Loucy (cell line): ENCODE data around the gene SORCS1.

ENCODE experiments used
- H2AFZ ChIP-seq: fragments of 200-600 bp; sonication (generic); 2 replicates; pipeline ENCODE4 v1.6.0; 2016; ENCODE audit warnings: antibody characterized with exemption, mild to moderate bottlenecking, low read length, moderate library complexity
- H3F3A ChIP-seq: fragments of 200-600 bp; 2 replicates; pipeline ENCODE4 v1.6.0; 2016; ENCODE audit warnings: antibody characterized with exemption, low read depth, mild to moderate bottlenecking
- H3K27me3 ChIP-seq: fragments of 200-600 bp; sonication (generic); 2 replicates; pipeline ENCODE4 v1.6.1; 2014; ENCODE audit warnings: low read length, mild to moderate bottlenecking; ENCODE audit not compliant: insufficient read depth, poor library complexity, severe bottlenecking
- H3K36me3 ChIP-seq: fragments of 200-600 bp; sonication (generic); 2 replicates; pipeline ENCODE4 v1.6.1; 2016; ENCODE audit warnings: low read length; ENCODE audit not compliant: insufficient read depth
- H3K4me1 ChIP-seq: fragments of 200-600 bp; sonication (generic); 2 replicates; pipeline ENCODE4 v1.5.1; 2014; ENCODE audit warnings: low read length, mild to moderate bottlenecking; ENCODE audit not compliant: insufficient read depth, poor library complexity, severe bottlenecking
- H3K4me2 ChIP-seq: fragments of 200-600 bp; sonication (generic); 2 replicates; pipeline ENCODE4 v1.6.0; 2014; ENCODE audit warnings: antibody characterized with exemption, low read length, low read depth, mild to moderate bottlenecking; ENCODE audit not compliant: poor library complexity, severe bottlenecking
- H3K4me3 ChIP-seq: fragments of 200-600 bp; sonication (generic); 2 replicates; pipeline ENCODE4 v1.5.1; 2014; ENCODE audit warnings: low read length, mild to moderate bottlenecking, mixed read lengths; ENCODE audit not compliant: poor library complexity, severe bottlenecking
- H3K79me2 ChIP-seq: fragments of 200-600 bp; sonication (generic); 2 replicates; pipeline ENCODE4 v1.6.1; 2014; ENCODE audit warnings: low read length; ENCODE audit not compliant: insufficient read depth
- H3K9ac ChIP-seq: fragments of 200-600 bp; sonication (generic); 2 replicates; pipeline ENCODE4 v1.6.0; 2014; ENCODE audit warnings: mild to moderate bottlenecking, low read depth, low read length, moderate library complexity; ENCODE audit not compliant: poor library complexity, severe bottlenecking
- H3K9me2 ChIP-seq: fragments of 200-600 bp; sonication (generic); replicated peaks from 2 replicates; pipeline ENCODE4 v1.6.1; 2016; ENCODE audit warnings: low read depth, low read length, mixed read lengths
- H3K9me3 ChIP-seq: fragments of 200-600 bp; sonication (generic); 2 replicates; pipeline ENCODE4 v1.6.1; 2014; ENCODE audit warnings: mild to moderate bottlenecking, antibody characterized with exemption, low read length, low read depth; ENCODE audit not compliant: insufficient read depth
- H4K20me1 ChIP-seq: fragments of 200-600 bp; sonication (generic); 2 replicates; pipeline ENCODE4 v1.6.0; 2014; ENCODE audit warnings: antibody characterized with exemption, low read length, mild to moderate bottlenecking; ENCODE audit not compliant: insufficient read depth, poor library complexity, severe bottlenecking
- EZH2phosphoT487 ChIP-seq: fragments of 200-600 bp; IDR thresholded peaks from 2 replicates; pipeline ENCODE4 v1.6.1; 2018; ENCODE audit warnings: antibody characterized with exemption, mild to moderate bottlenecking, moderate library complexity, borderline replicate concordance
- TF ChIP-seq, protein P1 (sequence below): fragments of 200-600 bp; sonication (generic); conservative IDR thresholded peaks from 2 replicates; pipeline ENCODE4 v1.5.1; 2014; ENCODE audit warnings: mild to moderate bottlenecking, antibody characterized with exemption, low read length

Gene SORCS1

DNA sequence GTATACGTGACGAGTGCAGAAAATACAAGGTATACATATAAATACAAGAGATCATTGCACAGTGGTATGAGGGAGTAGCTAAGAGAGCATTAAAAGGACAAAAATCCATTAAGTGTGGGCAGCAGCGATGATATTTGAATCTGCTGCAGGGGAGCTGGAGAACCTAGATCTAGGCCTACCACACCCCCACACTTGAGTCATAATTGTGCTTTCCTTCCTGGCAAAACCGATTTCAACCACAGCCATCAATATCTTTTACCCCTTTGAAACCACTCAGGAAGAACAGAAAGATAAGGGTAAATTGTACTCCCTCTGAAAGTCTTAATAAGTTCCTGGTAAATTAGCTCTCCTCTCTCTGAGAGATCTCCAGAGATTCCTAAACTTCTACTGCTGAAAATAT is 345.0 kb downstream of the SORCS1 start:
- no peaks in the 10 kb centered on the region for H3K9me2 ChIP-seq
- no peaks in the 10 kb centered on the region for H4K20me1 ChIP-seq
- H3K27me3 ChIP-seq, result no peaks in the 10 kb centered on the region
- H3K79me2 ChIP-seq, result no peaks in the 10 kb centered on the region
- peaks cover 14% of the 10 kb centered on the region for H3F3A ChIP-seq
- H3K9ac ChIP-seq, result peak overlapping the region; percentile 55
- peak; percentile 7; the same call in 1 of the 2 replicates for TF ChIP-seq EZH2phosphoT487
- TF ChIP-seq, protein P1, sequence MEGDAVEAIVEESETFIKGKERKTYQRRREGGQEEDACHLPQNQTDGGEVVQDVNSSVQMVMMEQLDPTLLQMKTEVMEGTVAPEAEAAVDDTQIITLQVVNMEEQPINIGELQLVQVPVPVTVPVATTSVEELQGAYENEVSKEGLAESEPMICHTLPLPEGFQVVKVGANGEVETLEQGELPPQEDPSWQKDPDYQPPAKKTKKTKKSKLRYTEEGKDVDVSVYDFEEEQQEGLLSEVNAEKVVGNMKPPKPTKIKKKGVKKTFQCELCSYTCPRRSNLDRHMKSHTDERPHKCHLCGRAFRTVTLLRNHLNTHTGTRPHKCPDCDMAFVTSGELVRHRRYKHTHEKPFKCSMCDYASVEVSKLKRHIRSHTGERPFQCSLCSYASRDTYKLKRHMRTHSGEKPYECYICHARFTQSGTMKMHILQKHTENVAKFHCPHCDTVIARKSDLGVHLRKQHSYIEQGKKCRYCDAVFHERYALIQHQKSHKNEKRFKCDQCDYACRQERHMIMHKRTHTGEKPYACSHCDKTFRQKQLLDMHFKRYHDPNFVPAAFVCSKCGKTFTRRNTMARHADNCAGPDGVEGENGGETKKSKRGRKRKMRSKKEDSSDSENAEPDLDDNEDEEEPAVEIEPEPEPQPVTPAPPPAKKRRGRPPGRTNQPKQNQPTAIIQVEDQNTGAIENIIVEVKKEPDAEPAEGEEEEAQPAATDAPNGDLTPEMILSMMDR, result no peak
- H3K36me3 ChIP-seq, result no peaks in the 10 kb centered on the region
- no peak overlapping the region for H2AFZ ChIP-seq
- H3K9me3 ChIP-seq, result no peaks in the 10 kb centered on the region
- H3K4me2 ChIP-seq, result peak overlapping the region; percentile 80
- H3K4me1 ChIP-seq, result peaks cover 65% of the 10 kb centered on the region
- peak overlapping the region; percentile 59 for H3K4me3 ChIP-seq

DNA sequence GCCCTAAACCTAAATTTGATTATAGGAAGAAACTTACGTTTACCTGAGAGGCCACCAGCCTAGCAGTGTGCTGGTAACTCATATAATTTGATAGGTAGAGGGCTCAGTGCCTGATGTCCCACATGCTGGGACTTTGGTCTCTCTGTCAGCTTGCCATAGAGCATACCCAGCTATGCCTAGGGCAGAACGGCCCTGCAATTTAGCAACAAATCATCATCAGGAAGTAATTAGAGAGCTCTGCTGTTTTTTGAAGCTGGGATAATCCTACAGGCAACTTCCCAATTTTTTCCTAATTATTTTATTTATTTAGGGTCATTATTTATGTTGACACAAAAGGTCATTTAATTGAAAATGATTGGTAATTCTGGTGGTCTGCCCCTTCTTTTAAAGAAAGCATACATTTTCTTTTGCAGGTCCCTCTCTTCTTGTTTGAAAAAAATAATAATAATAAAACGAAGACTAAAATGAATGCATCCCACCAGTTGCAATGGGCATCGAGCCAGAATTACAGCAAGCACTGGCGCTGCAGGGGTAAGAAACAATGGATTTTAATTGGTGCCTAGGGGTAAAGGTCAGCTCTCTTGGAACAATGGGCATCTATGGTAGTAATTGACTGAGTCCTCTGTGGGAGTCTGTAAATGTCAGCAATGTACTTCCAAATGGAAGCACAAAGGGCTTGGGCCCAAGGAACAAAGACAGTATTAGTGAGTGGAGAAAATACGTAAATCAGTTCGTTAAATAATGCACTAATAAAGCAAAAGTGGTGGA is 348.0 kb downstream of the SORCS1 start:
- H3K4me1 ChIP-seq, result peaks cover 79% of the 10 kb centered on the region
- H3K4me3 ChIP-seq, result peak overlapping the region; percentile 52
- H3K9ac ChIP-seq, result peak overlapping the region; percentile 35
- H3K4me2 ChIP-seq, result peak overlapping the region; percentile 80
- no peaks in the 10 kb centered on the region for H4K20me1 ChIP-seq
- no peaks in the 10 kb centered on the region for H3K36me3 ChIP-seq
- no peaks in the 10 kb centered on the region for H3K9me3 ChIP-seq
- H3F3A ChIP-seq, result peaks cover 14% of the 10 kb centered on the region
- no peaks in the 10 kb centered on the region for H3K27me3 ChIP-seq
- H3K79me2 ChIP-seq, result no peaks in the 10 kb centered on the region
- no peak for TF ChIP-seq EZH2phosphoT487
- TF ChIP-seq, protein P1, result no peak
- H2AFZ ChIP-seq, result no peak overlapping the region
- H3K9me2 ChIP-seq, result no peaks in the 10 kb centered on the region

DNA sequence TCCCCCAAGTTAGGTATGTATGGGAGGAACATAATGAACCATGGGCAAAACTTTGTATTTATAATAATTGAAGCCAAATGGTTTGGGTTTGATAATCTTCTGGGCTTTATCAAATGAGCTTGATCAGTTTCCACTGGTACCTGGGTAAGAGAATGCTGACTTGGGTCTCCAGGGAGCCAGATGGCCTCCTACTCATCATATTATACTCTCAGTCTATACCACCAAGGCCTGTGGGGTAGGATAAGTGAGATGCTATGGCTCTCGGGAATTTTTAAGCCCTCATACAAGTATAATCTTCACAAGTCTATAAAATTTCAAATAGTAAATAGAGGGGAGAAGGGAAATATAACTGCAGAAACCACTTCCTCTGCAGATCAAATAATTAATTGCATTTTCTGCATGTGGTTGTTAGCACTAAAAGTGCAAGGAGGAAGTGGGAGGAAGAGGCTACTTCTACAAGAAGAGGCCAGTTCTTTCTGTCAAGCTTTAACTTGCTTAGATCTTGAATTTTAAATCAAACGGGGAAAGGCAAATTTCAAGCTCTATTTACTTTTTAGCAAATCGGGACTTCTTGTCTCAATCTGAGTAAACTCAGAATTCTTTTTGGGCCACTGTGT is 349.0 kb downstream of the SORCS1 start:
- no peaks in the 10 kb centered on the region for H3K36me3 ChIP-seq
- peak overlapping the region; percentile 80 for H3K4me2 ChIP-seq
- peak overlapping the region; percentile 35 for H3K9ac ChIP-seq

More for the DNA sequence above, 349.0 kb downstream of the SORCS1 start:
- no peaks in the 10 kb centered on the region for H3K9me2 ChIP-seq
- H3K79me2 ChIP-seq, result no peaks in the 10 kb centered on the region
- peaks cover 74% of the 10 kb centered on the region for H3K4me1 ChIP-seq
- H2AFZ ChIP-seq, result no peak overlapping the region
- no peaks in the 10 kb centered on the region for H3K27me3 ChIP-seq
- H3F3A ChIP-seq, result peaks cover 14% of the 10 kb centered on the region
- peak overlapping the region; percentile 52 for H3K4me3 ChIP-seq
- H4K20me1 ChIP-seq, result no peaks in the 10 kb centered on the region
- TF ChIP-seq, protein P1, result no peak
- TF ChIP-seq EZH2phosphoT487, result 0 out of 2 replicates have a peak, but pooled peaks have one; percentile 10
- no peaks in the 10 kb centered on the region for H3K9me3 ChIP-seq
